ENCODE data around the gene TCL1A.

Gene TCL1A

GRCh38 chr14:95679998-95680735 lies 33.8 kb downstream of the TCL1A start:
- no peak for TF ChIP-seq CTCF (IDR thresholded peaks at IDR 0.05; ENCODE audit: insufficient read depth, low read depth, low read length, missing control alignments)
- H3K4me3 ChIP-seq (ENCODE audit: low read length), result no peak overlapping the region
- DNase-seq (ENCODE audit: low read depth), result no peak

DNA sequence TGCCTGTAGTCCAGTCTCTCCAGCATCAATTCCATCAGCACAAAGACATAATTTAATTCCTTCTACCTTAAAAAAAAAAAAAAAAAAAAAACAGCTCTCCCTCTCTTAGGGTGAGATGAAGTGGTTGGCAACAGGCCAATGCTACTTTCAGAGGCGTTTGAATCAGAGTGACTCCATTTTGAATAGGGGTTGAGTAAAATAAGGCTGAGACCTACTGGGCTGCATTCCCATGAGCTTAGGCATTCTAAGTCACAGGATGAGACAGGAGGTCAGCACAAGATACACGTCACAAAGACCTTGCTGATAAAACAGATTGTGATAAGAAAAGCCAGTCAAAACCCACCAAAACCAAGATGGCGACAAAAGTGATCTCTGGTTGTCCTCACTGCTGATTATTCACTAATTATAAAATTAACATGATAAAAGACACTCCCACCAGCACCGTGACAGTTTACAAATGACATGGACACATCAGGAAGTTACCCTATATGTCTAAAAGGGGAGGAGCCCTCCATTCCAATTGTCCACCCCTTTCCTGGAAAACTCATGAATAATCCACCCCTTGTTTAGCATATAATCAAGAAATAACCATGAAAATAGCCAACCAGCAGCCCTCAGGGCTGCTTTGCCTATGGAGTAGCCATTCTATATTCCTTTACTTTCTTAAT lies 34.6 kb downstream of the TCL1A start:
- TF ChIP-seq CTCF (IDR thresholded peaks at IDR 0.05; ENCODE audit: insufficient read depth, low read depth, low read length, missing control alignments), result no peak
- DNase-seq (ENCODE audit: low read depth), result no peak

DNA sequence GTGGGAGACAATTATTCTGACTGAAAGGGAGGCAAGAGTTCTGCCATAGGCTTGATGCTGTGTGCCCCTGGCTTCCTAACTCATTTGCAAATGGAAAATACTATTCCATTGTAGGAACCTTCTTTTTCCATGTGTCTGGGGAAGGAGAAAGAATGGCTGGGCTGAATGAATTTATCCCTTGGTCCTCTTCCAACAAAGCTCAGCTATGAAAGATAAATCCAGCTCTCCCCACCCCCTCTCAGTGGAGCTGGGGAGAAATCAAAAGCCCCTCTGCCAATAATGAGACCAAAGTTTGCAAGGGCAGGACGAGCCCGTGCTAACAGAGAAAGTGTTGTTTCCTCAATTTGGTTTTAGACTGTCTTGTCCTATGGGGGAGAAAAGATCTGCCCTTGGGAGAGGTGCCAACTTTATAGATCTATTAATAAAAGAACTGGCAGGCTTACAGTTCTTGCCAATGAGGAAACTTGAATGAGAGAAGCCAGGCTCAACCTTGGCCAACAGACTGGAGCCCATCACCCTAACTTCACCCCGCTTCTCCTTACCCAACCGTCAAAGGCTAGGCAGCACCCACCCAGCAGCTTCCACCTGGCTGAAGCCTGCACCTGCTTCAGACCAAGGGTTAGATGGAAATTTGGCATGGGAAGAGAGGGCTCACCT lies 36.6 kb downstream of the TCL1A start:
- H3K4me3 ChIP-seq (ENCODE audit: low read length), result no peak overlapping the region
- DNase-seq (ENCODE audit: low read depth), result no peak
- no peak for TF ChIP-seq CTCF (IDR thresholded peaks at IDR 0.05; ENCODE audit: insufficient read depth, low read depth, low read length, missing control alignments)

More for the DNA sequence above, 34.6 kb downstream of the TCL1A start:
- no peak overlapping the region for H3K4me3 ChIP-seq (ENCODE audit: low read length)

DNA sequence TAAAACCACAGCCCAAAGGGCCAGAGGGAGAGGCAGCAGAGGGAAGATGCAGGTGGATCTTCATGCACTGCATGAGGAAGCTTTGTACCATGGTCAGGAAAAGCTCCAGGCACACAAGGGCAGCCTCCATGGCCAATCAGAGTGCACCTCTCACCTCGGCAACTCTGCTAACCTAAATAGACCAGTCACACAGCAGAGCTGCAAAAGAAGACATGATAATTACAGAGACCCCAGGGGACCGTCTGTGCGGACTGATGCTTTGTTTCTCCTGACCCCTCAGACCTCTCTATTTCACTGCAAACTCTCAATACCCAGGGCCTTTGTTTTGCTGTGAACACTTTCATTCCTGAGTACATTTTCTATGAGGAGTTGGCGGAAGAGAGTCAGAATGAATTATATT lies 38.4 kb downstream of the TCL1A start:
- TF ChIP-seq CTCF (IDR thresholded peaks at IDR 0.05; ENCODE audit: insufficient read depth, low read depth, low read length, missing control alignments), result no peak
- no peak for DNase-seq (ENCODE audit: low read depth)
- no peak overlapping the region for H3K4me3 ChIP-seq (ENCODE audit: low read length)

DNA sequence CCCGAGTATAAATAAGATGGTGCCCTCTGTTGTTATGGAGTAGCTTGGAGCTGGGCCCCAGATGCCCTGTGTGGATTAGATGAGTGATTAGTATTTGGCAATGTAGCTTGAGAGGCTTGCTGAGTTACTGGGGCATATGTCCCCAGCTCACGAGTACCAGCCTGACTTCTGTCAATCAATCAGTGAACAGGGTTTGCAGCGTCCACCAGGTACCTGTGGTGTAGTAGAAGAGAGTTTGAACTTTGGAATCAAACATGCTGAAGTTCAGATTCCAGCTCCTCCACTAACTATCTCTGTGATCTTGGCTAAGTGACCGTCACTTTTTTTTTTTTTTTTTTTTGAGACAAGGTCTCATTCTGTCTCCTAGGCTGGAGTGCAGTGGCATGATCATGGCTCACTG lies 39.3 kb downstream of the TCL1A start:
- TF ChIP-seq CTCF (IDR thresholded peaks at IDR 0.05; ENCODE audit: insufficient read depth, low read depth, low read length, missing control alignments), result no peak

DNA sequence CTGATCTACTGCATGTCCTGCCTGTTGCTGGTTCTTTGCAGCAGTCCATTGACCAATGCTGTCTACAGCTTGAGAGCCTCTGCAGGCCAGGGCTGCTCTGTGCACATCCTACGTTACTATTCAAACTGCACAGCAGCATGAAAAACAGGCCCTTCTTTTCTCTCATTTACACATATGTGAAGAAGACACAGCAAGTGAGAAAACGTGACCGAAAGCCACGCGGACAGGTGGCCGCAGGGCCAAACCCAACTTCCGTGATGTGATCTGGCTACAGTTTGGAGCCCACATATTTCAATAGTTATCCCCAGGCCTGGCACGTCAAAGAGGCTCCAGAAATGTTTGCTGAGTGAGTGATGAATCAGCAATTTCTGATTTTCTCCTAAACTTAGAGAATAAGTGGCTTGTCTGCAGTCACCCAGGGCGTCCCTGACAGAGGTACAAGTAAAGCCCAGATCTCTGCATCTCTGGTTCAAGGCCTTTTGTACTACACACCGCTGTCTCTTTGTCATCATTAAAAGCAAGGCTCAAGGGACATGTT lies 45.6 kb downstream of the TCL1A start:
- TF ChIP-seq CTCF (IDR thresholded peaks at IDR 0.05; ENCODE audit: insufficient read depth, low read depth, low read length, missing control alignments), result no peak
- no peak for DNase-seq (ENCODE audit: low read depth)
- H3K4me3 ChIP-seq (ENCODE audit: low read length), result no peak overlapping the region

More for the DNA sequence above, 39.3 kb downstream of the TCL1A start:
- no peak for DNase-seq (ENCODE audit: low read depth)
- no peak overlapping the region for H3K4me3 ChIP-seq (ENCODE audit: low read length)

Measured in epithelial cell of esophagus (primary cell).